ENCODE results near the gene HORMAD1.

DNA sequence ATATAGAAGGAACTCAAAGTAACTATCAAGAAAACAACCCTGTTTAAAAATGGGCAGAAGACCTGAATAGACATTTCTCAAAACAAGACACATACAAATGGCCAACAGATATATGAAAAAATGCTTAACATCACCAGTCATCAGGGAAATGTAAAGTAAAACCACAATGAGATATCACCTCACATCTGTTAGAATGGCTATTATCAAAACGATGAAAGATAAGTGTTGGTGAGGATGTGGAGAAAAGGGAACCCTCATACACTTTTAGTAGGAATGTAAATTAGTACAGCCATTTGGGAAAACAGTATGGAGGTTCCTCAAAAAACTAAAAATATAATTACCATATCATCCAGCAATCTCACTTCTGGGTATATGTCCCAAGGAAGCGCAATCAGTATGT is 41.9 kb upstream of the HORMAD1 start:
- TF ChIP-seq, protein P1, sequence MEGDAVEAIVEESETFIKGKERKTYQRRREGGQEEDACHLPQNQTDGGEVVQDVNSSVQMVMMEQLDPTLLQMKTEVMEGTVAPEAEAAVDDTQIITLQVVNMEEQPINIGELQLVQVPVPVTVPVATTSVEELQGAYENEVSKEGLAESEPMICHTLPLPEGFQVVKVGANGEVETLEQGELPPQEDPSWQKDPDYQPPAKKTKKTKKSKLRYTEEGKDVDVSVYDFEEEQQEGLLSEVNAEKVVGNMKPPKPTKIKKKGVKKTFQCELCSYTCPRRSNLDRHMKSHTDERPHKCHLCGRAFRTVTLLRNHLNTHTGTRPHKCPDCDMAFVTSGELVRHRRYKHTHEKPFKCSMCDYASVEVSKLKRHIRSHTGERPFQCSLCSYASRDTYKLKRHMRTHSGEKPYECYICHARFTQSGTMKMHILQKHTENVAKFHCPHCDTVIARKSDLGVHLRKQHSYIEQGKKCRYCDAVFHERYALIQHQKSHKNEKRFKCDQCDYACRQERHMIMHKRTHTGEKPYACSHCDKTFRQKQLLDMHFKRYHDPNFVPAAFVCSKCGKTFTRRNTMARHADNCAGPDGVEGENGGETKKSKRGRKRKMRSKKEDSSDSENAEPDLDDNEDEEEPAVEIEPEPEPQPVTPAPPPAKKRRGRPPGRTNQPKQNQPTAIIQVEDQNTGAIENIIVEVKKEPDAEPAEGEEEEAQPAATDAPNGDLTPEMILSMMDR (conservative IDR thresholded peaks at IDR 0.05; ENCODE audit: low read depth, low read length): no peak
- TF ChIP-seq EZH2 (IDR thresholded peaks at IDR 0.05; ENCODE audit: borderline replicate concordance, low read depth, low read length, poor library complexity, severe bottlenecking): no peak
